H1 (cell line): ENCODE results near the gene ZDHHC8. TPM values are rescaled to one million over a fixed set of nuclear protein-coding genes. Genes with fewer than 3 reads are reported as not detected.

Experiments used
- ATF2 ChIP-seq: IDR thresholded peaks from 2 replicates; pipeline ENCODE4 v1.6.1; 2012; ENCODE audit warnings: low read length, inconsistent platforms
- RXRA ChIP-seq: IDR thresholded peaks from 2 replicates; pipeline ENCODE4 v1.6.1; 2011; ENCODE audit warnings: low read depth, mild to moderate bottlenecking, low read length, moderate library complexity; ENCODE audit not compliant: insufficient read depth
- SP4 ChIP-seq: IDR thresholded peaks from 2 replicates; pipeline ENCODE4 v1.6.1; 2012; ENCODE audit warnings: low read length, inconsistent platforms
- YY1 ChIP-seq: IDR thresholded peaks from 2 replicates; pipeline ENCODE4 v1.6.1; 2011; ENCODE audit warnings: low read depth, mild to moderate bottlenecking, low read length
- polyA plus RNA-seq, 7 experiments: library from polyadenylated mRNA; depleted of rRNA in 3 of 7; stranded (reverse) in 5 of 7; unstranded in 2 of 7; fragments of >200 nt in 5 of 7; fragments of 200-250 nt in 2 of 7; gene quantifications; 1 replicate in 5 of 7; 2 replicates in 1 of 7; 4 replicates in 1 of 7; pipeline versions ENCODE4 v1.2.1 to v1.2.3, GENCODE V29; 2011 to 2013; ENCODE audit warnings: missing spikeins in 2 of 7, mixed read lengths in 2 of 7
- total RNA-seq: library from RNA; stranded (reverse); fragmentation: NEBNext Ultra II Directional; extraction: Animal tissue kit (Norgen Biotek cat#: 25700); gene quantifications from 2 replicates; pipeline ENCODE4 v1.2.1, GENCODE V29; 2021

ZDHHC8 gene
- total and polyA plus RNA-seq, 2 of the 8 experiments (the other 6 are each of a cell fraction or from before 2014, with no cell fraction given): 18.6 to 65.6 TPM

- TF ChIP-seq ATF2 (no peak), YY1 (no peak), SP4 (no peak), RXRA (no peak)
- TF ChIP-seq, all 59 proteins: peak for 0
These were observed 33.3 kb downstream of the ZDHHC8 start (continued) for GRCh38 chr22:20164863-20165262.
